Stimulated activated CD8-positive, alpha-beta memory T cell treated with anti-CD3 and anti-CD28 coated beads, Interleukin-12 subunit alpha, Interleukin-12 subunit beta, amount 100 ng/mL, for 24 hours (primary cell): ENCODE measurements around the gene ATG4C.

Experiments
- DNase-seq: peaks from one replicate; pipeline ENCODE4 v3.0.0-alpha.2; 2020; ENCODE audit errors: extremely low read depth

ATG4C gene

DNA sequence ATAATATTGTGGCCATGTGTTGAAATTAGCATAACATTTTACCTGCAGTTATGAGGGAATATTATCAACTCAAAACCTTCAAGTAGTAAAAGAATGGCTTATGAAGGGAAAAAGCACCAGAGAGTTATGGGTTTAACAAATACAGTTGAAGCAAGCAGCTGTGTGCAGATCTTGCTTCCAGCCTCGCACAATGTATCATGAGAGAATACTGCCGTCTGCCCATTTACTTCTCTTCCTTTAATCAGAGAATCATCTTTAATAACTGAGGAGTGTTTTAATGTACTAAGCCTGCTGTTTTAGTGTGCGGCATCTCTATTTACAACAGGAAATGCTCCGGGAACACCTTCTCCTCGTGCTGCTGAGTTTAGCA is 120.9 kb downstream of the ATG4C start:
- DNase-seq: no peak

GRCh38 chr1:62905309-62905708 is 121.4 kb downstream of the ATG4C start:
- no peak for DNase-seq

- DNase-seq: no peak
These were observed 121.9 kb downstream of the ATG4C start for GRCh38 chr1:62905872-62906271.

DNA sequence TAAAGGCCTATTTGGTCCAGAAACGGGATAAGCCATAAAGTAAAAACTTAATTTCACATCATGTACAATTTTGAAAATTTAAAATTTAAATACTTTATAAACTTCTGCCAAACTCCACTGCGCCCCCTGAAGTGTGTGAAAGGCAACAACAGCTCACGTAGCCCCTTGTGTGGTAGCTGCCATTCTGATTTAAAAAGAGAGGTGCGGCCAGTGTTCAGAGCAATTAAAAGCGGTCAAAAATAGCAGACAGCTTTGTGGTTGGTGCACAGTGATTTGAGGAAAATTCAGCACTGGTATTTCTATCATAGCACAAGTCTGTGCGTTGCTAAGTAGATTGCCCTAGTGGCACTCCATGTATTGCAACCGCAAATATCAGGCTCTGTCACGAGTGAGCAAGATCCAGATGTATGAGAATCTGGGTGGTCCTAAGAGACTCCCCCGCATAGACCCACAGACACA is 122.5 kb downstream of the ATG4C start:
- DNase-seq: no peak

DNA sequence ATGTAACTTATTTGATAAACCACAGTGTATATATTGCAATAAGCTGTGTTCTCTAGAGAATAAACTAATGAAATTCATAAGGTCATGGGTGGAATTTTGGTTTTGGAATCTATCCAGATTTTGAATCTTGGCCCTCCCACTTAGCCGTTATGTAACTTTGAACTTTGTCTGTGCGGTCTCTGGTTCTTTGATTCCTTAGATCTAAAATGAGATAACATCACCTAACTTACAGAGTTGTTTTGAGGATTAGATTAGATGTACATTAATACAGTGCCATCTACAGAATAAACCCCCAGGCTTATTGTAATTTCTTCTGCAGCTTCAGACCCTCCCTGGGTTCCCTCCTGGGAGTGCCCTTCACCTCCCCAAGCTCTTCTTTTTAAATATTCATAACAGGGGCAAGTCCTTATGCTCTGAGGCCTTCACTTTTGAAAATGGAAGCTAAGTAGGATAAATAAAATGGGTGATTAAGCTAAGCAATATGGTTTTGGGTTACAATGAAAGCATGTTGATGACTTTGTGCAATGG is 124.3 kb downstream of the ATG4C start:
- no peak for DNase-seq

DNA sequence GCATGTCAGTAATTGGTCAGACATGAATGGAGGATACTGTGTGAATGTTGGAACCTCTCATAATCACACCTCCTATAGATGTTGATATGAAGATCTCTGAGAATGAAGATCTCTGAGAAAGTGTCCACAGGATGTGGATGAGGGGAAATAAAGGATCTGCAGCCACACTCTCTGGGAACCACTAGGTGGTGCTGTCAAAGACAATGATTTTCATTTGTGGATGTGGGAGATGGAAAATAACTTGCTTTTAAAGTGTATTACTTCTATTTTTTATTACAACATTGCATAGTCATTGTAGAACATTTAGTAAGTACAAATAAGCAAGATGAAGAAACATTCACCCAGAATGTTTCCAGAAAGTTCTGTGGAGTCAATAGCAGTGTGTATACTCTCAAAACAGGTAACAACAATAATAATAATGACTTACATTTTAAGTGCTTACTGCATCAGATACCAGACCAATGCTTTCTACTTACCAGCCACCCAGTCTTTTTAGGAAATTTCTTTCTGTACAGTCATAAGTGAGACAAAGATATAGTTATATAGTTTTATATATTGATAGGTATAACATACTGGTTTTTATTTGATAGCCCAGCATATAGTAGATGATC is 128.2 kb downstream of the ATG4C start:
- no peak for DNase-seq
